Colonic mucosa (tissue), 4 donors: ENCODE results near the gene ARL6IP1. TPM values are rescaled to one million over a fixed set of nuclear protein-coding genes. Genes with fewer than 3 reads are reported as not detected.

ENCODE experiments used
- DNase-seq: peaks from one replicate; pipeline ENCODE4 v3.0.0-alpha.2; 2020
- H3K27ac ChIP-seq: fragments of 200-600 bp; one replicate; pipeline ENCODE4 v1.8.0; 2021
- H3K27me3 ChIP-seq: fragments of 200-600 bp; one replicate; pipeline ENCODE4 v1.8.0; 2021
- H3K36me3 ChIP-seq: fragments of 200-600 bp; one replicate; pipeline ENCODE4 v1.8.0; 2021
- H3K4me1 ChIP-seq: fragments of 200-600 bp; one replicate; pipeline ENCODE4 v1.8.0; 2021; ENCODE audit warnings: mild to moderate bottlenecking
- H3K4me3 ChIP-seq: fragments of 200-600 bp; one replicate; pipeline ENCODE4 v1.8.0; 2021
- H3K9ac ChIP-seq, 2 donors: one replicate each; pipeline ENCODE4 v1.7.0; 2013; ENCODE audit warnings: control low read depth in 2 of 2, low read depth in 2 of 2, low read length in 2 of 2
- H3K9me3 ChIP-seq: fragments of 200-600 bp; one replicate; pipeline ENCODE4 v1.8.0; 2021
- CTCF ChIP-seq: fragments of 200-600 bp; IDR thresholded peaks from one replicate; pipeline ENCODE4 v1.8.0; 2022; ENCODE audit warnings: antibody characterized with exemption, mild to moderate bottlenecking
- intact Hi-C: fragments of 100-400 bp; cut with DNase I; formaldehyde crosslinking; loops from one replicate; pipeline ENCODE4 v1.14.1; 2022
- total RNA-seq, 2 donors: library from RNA; stranded (reverse); fragmentation: NEBNext Ultra II Directional in 1 of 2; extraction: Animal tissue kit (Norgen Biotek cat#: 25700) in 1 of 2; gene quantifications; one replicate each; pipeline ENCODE4 v1.2.1, GENCODE V29; 2021
- donor health status: healthy.
- donor health status: DM: no; HTN: no; CAD: no.
- donor health status: DM: no; HTN: no; CAD: no.

The ARL6IP1 gene
- total RNA-seq, 2 donors from 2014 or later: 205 to 251 TPM

GRCh38 chr16:18804540-18804939 lies 3.2 kb upstream of the ARL6IP1 start:
- intact Hi-C loops: no loop called here
- H3K27ac ChIP-seq: no peak overlapping the region

GRCh38 chr16:18803569-18804462 lies 2.5 kb upstream of the ARL6IP1 start:
- Histone ChIP-seq H3K9ac (no peak overlapping the region), H3K4me1 (peaks cover 4% of the 10 kb centered on the region), H3K4me3 (no peak overlapping the region), H3K27me3 (no peaks in the 10 kb centered on the region), H3K27ac (no peak overlapping the region), H3K9me3 (no peaks in the 10 kb centered on the region), H3K36me3 (no peaks in the 10 kb centered on the region)
- no peak for TF ChIP-seq CTCF
- intact Hi-C loops: no loop called here
- DNase-seq: no peak

More at GRCh38 chr16:18804540-18804939, 3.2 kb upstream of the ARL6IP1 start:
- no peak for DNase-seq
- no peak for TF ChIP-seq CTCF
- Histone ChIP-seq H3K4me1 (peaks cover 4% of the 10 kb centered on the region), H3K27me3 (no peaks in the 10 kb centered on the region), H3K9ac (no peak overlapping the region), H3K9me3 (no peaks in the 10 kb centered on the region), H3K4me3 (no peak overlapping the region), H3K36me3 (no peaks in the 10 kb centered on the region)

- peaks cover 4% of the 10 kb centered on the region for H3K4me1 ChIP-seq
- H3K4me3 ChIP-seq: no peak overlapping the region
- no peaks in the 10 kb centered on the region for H3K9me3 ChIP-seq
- DNase-seq: no peak
- no peak overlapping the region for H3K9ac ChIP-seq
- no peak for TF ChIP-seq CTCF
- no peaks in the 10 kb centered on the region for H3K27me3 ChIP-seq
- H3K27ac ChIP-seq: no peak overlapping the region
- no peaks in the 10 kb centered on the region for H3K36me3 ChIP-seq
- intact Hi-C loops: no loop called here
These were observed 1.5 kb upstream of the ARL6IP1 start for GRCh38 chr16:18802767-18803343.

- H3K9ac ChIP-seq: peak overlapping the region; percentile 78 to 99
- H3K27ac ChIP-seq: peak overlapping the region; percentile 90
- intact Hi-C loops: no loop called here
- no peaks in the 10 kb centered on the region for H3K9me3 ChIP-seq
- H3K36me3 ChIP-seq: peaks cover 5% of the 10 kb centered on the region
- TF ChIP-seq CTCF: no peak
- DNase-seq: peak; percentile 39
- peaks cover 4% of the 10 kb centered on the region for H3K4me1 ChIP-seq
- peak overlapping the region; percentile 92 for H3K4me3 ChIP-seq
- no peaks in the 10 kb centered on the region for H3K27me3 ChIP-seq
These were observed 589 bp downstream of the ARL6IP1 start for GRCh38 chr16:18800775-18801144.

GRCh38 chr16:18800293-18800692 lies 1.1 kb downstream of the ARL6IP1 start:
- peaks cover 4% of the 10 kb centered on the region for H3K4me1 ChIP-seq
- DNase-seq: no peak

More at GRCh38 chr16:18800293-18800692, 1.1 kb downstream of the ARL6IP1 start:
- no peak for TF ChIP-seq CTCF
- intact Hi-C loops: no loop called here
- Histone ChIP-seq H3K9ac (peak overlapping the region; percentile 78 to 99), H3K27me3 (no peaks in the 10 kb centered on the region), H3K27ac (peak overlapping the region; percentile 90), H3K4me3 (peak overlapping the region; percentile 92), H3K36me3 (peaks cover 5% of the 10 kb centered on the region), H3K9me3 (no peaks in the 10 kb centered on the region)
